Naive thymus-derived CD8-positive, alpha-beta T cell (primary cell): ENCODE measurements around the gene MYRF. TPM values are rescaled to one million over a fixed set of nuclear protein-coding genes. Genes with fewer than 3 reads are reported as not detected.

ENCODE experiments used
- ATAC-seq, 2 donors: fragments of 150-1000 bp; cut with Tn5 transposase in 1 of 2; sonication (Bioruptor Pico), chemical (Tn5 transposase) in 1 of 2; 1 replicate in 1 of 2; 2 replicates in 1 of 2; pipeline ENCODE4 v1.10.0; 2021; ENCODE audit warnings: mild to moderate bottlenecking in 2 of 2, moderate library complexity in 2 of 2
- POLR2A ChIA-PET: fragments of 350-600 bp; sonication (Branson Sonifier 250); formaldehyde crosslinking; loops from one replicate; lab custom pipeline; 2021; ENCODE audit warnings: antibody characterized with exemption; lab: Charles Lee
- DNase-seq, 10 donors: peaks; one replicate each; pipeline versions ENCODE4 v3.0.0 to v3.0.0-alpha.2; 2020 to 2022
- H3K27ac Mint-ChIP-seq, 10 donors: one replicate each; pipeline ENCODE4 v1.8.0; 2020 to 2022; ENCODE audit warnings: mild to moderate bottlenecking in 10 of 10, mixed read lengths in 10 of 10, moderate library complexity in 4 of 10, inconsistent platforms in 1 of 10
- H3K27me3 Mint-ChIP-seq, 5 donors: one replicate each; pipeline ENCODE4 v1.8.0; 2021 to 2022; ENCODE audit warnings: mixed read lengths in 5 of 5
- H3K36me3 Mint-ChIP-seq, 3 donors: one replicate each; pipeline ENCODE4 v1.8.0; 2020 to 2022; ENCODE audit warnings: mixed read lengths in 3 of 3, mild to moderate bottlenecking in 2 of 3, inconsistent platforms in 1 of 3
- H3K4me1 Mint-ChIP-seq, 4 donors: one replicate each; pipeline ENCODE4 v1.8.0; 2021 to 2022; ENCODE audit warnings: mixed read lengths in 4 of 4
- H3K4me3 Mint-ChIP-seq, 10 donors: one replicate each; pipeline ENCODE4 v1.8.0; 2020 to 2022; ENCODE audit warnings: mild to moderate bottlenecking in 10 of 10, mixed read lengths in 10 of 10, moderate library complexity in 6 of 10, inconsistent platforms in 1 of 10
- H3K9me3 Mint-ChIP-seq, 9 donors: one replicate each; pipeline ENCODE4 v1.8.0; 2020 to 2022; ENCODE audit warnings: mixed read lengths in 9 of 9, mild to moderate bottlenecking in 3 of 9, inconsistent platforms in 1 of 9, moderate library complexity in 1 of 9
- polyA plus RNA-seq, 3 donors: library from polyadenylated mRNA; unstranded; fragments of 300-500 nt; fragmentation: Illumina TruSeq; gene quantifications; one replicate each; pipeline ENCODE4 v1.2.3, GENCODE V29; 2021
- total RNA-seq, 8 experiments: library from RNA in 2 of 8; stranded (reverse) in 2 of 8; gene quantifications; one replicate each; pipeline ENCODE4 v1.2.3 and lab custom pipeline; 2021 to 2026

Gene MYRF
- total and polyA plus RNA-seq, 5 experiments from 2014 or later, result 0.26 to 0.68 (median 0.49) TPM; not detected in 1

DNA sequence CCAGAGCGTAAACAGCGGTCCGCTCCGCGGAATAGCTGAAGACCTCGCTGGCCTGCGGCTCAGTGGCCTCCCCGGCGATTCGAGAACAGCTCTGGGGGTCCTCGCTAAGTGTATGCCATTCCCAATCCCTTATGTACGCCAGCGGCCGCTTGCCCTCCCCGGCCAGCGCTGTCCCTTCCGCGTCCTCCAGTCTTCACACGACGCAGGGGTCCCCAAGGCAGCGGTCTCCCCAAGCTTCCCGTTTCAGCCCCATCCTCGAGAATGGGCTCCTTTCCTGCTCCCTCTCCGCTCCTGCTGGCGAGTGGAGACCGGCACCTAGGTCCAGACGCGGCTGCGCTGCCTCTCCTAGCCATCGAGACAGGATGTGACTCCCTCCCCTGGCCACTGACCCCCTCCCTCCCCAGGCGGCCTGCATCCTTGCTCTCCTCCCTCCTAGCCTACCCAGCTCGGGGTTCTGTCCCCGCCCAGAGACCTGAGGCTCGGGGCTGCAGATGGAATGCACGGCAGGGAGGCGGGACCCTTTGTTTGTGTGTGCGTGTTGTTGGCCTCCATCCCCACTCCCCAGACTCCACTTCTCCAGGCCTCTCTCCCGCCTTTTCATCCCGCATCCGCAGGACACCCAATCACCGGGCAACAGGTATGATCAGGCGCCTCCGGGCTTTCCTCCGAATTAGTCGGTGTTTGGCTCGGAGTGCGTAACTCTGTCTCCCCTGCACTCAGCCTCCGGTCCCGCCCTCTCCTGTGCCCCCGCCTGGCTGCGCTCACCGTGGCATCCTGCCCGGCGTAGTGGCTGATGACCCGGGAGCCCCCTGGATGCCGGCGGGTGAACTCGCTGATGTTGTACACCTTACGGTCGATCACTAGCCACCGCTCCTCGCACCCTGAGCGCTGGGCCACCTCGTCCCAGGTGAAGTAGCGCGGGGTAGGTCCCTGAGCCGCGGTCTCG is 63.6 kb downstream of the MYRF start:
- Mint-ChIP-seq H3K9me3 (no peaks in the 10 kb centered on the region), H3K4me3 (peak overlapping the region; percentile 80 to 97 (median 92)), H3K27ac (peak overlapping the region in 9 of 10 donors; percentile 40 to 93 (median 85)), H3K36me3 (peaks cover 0 to 4% (median 0%) of the 10 kb centered on the region in 3 donors), H3K4me1 (peaks cover 12 to 22% (median 16%) of the 10 kb centered on the region in 4 donors), H3K27me3 (peaks cover 4 to 37% (median 16%) of the 10 kb centered on the region in 5 donors)
- DNase-seq, result peak in 9 of 10 donors; percentile 46 to 76 (median 56)
- POLR2A ChIA-PET, result interaction anchor here (0.5 to 1.6 kb wide), 5 partner anchors 19 to 151 kb away, joined by 3 to 4 read pairs (median 4); partner anchors contain the start of genes FEN1, FTH1 and TMEM258
- ATAC-seq, result peak; percentile 80 to 85

DNA sequence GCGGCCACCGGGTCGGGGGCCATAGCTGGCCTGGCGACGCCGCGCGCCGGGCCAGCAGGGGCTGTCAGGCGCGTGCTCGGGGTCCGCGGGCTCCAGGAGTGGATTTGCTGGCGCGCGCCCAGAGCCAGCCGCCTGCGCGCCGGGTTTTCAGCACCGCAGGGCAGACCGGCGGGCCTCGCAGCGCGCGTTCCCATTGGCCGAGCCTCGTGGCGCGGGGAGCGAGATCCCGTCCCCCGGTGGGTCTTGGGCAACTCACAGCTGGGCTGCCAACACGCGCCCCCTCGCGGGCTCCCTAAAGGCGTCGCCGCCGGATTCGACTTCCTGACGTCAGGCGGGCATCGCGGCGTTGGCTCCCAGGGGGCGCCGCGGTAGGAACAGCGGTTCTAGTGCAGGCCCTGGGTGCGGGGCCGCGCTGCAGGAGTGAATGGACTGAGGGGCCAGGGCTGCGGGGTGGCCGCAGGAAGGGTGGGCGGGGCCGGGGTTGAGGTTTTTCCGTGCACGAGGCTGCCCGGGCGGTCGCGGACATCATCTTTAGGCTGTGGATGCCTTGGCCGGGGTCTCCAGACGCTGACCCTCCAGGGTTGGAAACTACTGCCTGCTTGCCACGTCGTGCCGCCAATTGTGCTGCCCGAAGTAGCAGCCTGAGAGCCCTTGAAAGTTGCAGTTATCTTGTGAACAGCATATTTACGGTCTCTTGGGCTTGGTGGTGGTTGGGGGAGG is 64.5 kb downstream of the MYRF start, which contains the start of gene FADS1:
TSS of gene FADS1 (minus strand) at position 268 of the 720 bp plus-strand sequence. CDS start at position 194, 74 bp downstream.
- DNase-seq (peak; percentile 54 to 79 (median 60)), ATAC-seq (peak; percentile 65 to 69)
- Mint-ChIP-seq H3K27ac (peak within 1 kb of the TSS in 9 of 10 donors; percentile 40 to 93 (median 85)), H3K4me1 (peaks cover 12 to 22% (median 16%) of the 10 kb centered on the region in 4 donors), H3K27me3 (peaks cover 4 to 37% (median 16%) of the 10 kb centered on the region in 5 donors), H3K36me3 (no peaks in the 10 kb centered on the region), H3K9me3 (no peaks in the 10 kb centered on the region), H3K4me3 (peak within 1 kb of the TSS; percentile 80 to 97 (median 92))
- POLR2A ChIA-PET, result interaction anchor here (1.0 to 1.1 kb wide), 2 partner anchors 20 to 150 kb away, joined by 3 to 4 read pairs; partner anchors contain the start of gene FTH1

DNA sequence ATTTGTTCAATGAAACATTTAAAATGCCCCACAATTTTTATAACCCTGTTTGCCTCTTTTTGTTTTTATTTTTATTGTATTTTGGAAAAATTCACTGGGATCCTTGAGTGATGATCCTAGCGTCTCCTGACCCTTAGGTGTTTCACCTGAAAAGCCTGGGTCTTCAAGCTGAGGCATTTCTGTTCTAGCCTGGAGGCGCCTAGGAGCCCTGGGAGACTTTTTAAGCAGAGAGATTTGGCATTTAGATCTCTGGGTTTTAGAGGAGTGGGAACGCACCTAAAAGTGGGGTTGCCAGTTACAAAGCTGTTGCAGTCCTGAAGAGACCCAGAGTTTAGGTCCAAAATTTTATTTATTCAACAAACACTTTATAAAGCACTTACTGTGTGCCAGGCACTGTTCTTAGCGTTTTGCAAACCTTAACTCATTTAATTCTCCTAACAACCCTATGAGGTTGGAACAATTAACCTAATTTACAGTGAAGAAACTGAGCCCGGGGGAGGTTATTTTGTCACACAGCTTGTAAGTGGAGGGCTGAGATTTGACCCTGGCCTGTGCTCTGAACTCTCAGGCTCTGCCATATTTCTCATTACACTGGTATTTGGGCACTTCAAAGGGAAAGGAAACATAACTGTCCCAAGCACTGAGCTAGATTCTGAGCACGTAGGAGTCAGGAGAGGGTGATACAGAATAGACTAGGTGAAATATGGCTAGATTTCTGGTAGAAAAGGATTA is 65.2 kb downstream of the MYRF start:
- Mint-ChIP-seq H3K4me1 (peaks cover 12 to 22% (median 16%) of the 10 kb centered on the region in 4 donors), H3K27ac (peak overlapping the region in 1 of 10 donors; percentile 63), H3K9me3 (no peaks in the 10 kb centered on the region), H3K36me3 (no peaks in the 10 kb centered on the region), H3K27me3 (peaks cover 4 to 32% (median 16%) of the 10 kb centered on the region in 5 donors), H3K4me3 (peak overlapping the region; percentile 63 to 97 (median 80))
- DNase-seq (no peak), ATAC-seq (no peak)
- POLR2A ChIA-PET, result interaction anchor here (0.8 to 1.0 kb wide), 2 partner anchors 43 to 150 kb away, joined by 4 read pairs; partner anchors contain the start of gene FTH1

DNA sequence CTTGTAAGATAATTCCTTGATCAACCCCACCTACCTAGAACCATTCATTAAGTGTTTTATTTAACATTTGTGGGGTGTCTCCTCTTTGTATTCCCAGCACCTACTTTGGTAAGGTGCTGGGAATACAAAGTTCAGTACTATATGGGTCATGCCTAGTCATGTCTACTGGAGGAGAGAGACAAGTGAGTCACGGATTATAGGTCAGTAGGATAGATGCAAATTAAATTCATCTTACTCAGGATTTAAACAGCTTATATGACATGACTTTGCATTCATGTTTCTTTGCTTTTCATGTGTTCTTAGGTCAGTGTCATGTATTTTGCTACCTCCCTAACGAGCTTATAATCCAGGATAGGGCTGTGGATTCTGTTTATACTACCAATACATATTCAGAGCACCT is 67.7 kb downstream of the MYRF start:
- POLR2A ChIA-PET, result no interaction called here
- Mint-ChIP-seq H3K9me3 (no peaks in the 10 kb centered on the region), H3K27ac (no peak overlapping the region), H3K4me1 (peaks cover 9 to 15% (median 11%) of the 10 kb centered on the region in 4 donors), H3K4me3 (no peak overlapping the region), H3K36me3 (no peaks in the 10 kb centered on the region), H3K27me3 (peaks cover 0 to 14% (median 8%) of the 10 kb centered on the region in 5 donors)
- DNase-seq (no peak), ATAC-seq (no peak)

DNA sequence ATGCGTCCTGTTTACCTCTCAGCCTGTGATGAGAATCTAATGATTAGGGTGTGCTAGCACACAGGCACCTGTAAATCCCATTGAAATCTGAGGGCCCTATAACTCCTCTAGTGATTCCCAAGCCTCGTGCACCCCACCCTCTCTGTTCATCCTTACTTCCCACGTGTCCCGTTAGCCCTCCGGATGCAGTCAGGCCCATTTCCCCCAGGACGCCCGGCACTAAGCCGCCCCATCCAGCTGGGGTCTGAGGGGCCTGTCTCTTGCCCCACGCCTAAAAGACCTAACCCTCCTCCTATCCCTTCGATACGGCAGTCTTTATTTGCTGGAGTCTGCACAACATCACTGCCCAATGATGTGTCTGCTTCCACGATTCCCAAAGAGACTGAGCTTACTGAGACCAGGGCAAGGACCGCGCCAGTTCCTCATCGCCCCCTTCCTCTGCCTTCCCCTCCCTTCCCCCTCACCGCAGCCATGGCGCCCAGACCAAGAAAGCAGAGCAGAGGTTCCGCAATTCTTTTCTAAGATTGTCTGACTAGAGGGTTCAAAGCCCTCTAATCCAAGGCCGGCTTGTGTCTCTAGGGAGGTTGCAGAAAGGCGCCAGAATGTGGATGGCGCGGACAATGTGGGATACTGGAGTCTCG is 74.6 kb downstream of the MYRF start:
- POLR2A ChIA-PET, result no interaction called here
- Mint-ChIP-seq H3K27ac (peak overlapping the region in 3 of 10 donors; percentile 48 to 88 (median 70)), H3K4me1 (peaks cover 11 to 46% (median 22%) of the 10 kb centered on the region in 4 donors)

DNA sequence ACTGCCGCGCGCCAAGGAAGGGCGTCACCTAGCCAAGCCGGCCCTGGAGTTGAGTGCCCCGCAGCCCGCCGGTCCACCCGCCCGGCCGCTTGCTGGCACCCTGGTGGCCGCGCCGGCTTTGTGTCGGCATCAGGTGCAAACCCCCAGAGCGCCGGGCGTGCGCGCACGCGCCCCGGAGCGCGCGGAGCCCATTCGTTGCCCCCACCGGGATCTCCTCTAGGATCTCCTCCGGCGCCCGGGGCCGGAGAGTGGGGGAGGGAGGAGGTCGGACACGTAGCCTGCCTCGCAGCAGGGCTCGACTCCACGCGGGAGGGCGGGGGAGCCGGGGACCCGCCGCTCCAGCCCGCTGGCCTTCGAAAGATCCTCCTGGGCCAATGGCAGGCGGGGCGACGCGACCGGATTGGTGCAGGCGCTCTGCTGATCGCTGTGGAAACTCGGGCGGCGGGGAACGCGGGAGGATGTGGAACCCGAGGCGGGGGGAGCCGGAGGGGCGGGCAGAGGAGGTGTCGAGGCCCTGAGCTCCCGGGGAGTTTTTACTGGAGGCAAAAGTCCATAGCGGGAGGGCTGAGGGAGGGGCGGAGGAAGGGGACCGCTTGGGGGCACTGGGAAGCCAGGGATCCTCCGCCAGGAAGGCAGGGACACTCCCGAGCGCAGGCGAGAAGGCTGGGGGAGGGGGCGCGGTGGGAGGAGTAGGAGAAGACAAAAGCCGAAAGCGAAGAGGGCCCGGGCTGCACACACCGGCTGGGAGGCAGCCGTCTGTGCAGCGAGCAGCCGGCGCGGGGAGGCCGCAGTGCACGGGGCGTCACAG is 75.3 kb downstream of the MYRF start, which contains the start of gene FADS2:
TSS of gene FADS2 (plus strand) at position 730 of the 808 bp plus-strand sequence. CDS start 91 bp downstream, outside the sequence.
- peaks cover 12 to 50% (median 22%) of the 10 kb centered on the region in 4 donors for H3K4me1 Mint-ChIP-seq
- ATAC-seq (peak; percentile 79 to 84), DNase-seq (peak; percentile 41 to 83 (median 61))
- peaks cover 0 to 2% (median 0%) of the 10 kb centered on the region in 3 donors for H3K36me3 Mint-ChIP-seq
- peaks cover 0 to 2% (median 0%) of the 10 kb centered on the region in 9 donors for H3K9me3 Mint-ChIP-seq
- H3K27me3 Mint-ChIP-seq, result peaks cover 11 to 54% (median 19%) of the 10 kb centered on the region in 5 donors
- peak within 1 kb of the TSS; percentile 77 to 92 (median 87) for H3K4me3 Mint-ChIP-seq
- H3K27ac Mint-ChIP-seq, result peak within 1 kb of the TSS in 5 of 10 donors; percentile 41 to 91 (median 80)
- POLR2A ChIA-PET, result no interaction called here

More for the DNA sequence above, 74.6 kb downstream of the MYRF start:
- Mint-ChIP-seq H3K4me3 (peak overlapping the region; percentile 66 to 88 (median 82)), H3K36me3 (peaks cover 0 to 2% (median 0%) of the 10 kb centered on the region in 3 donors), H3K9me3 (no peaks in the 10 kb centered on the region), H3K27me3 (peaks cover 11 to 50% (median 17%) of the 10 kb centered on the region in 5 donors)
- DNase-seq, result no peak
- peak; percentile 3 to 5 for ATAC-seq

DNA sequence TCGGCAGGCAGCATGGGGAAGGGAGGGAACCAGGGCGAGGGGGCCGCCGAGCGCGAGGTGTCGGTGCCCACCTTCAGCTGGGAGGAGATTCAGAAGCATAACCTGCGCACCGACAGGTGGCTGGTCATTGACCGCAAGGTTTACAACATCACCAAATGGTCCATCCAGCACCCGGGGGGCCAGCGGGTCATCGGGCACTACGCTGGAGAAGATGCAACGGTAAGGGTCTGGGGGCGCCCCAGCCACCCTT is 75.9 kb downstream of the MYRF start:
- H3K27me3 Mint-ChIP-seq, result peaks cover 11 to 54% (median 19%) of the 10 kb centered on the region in 5 donors
- peak overlapping the region; percentile 77 to 92 (median 87) for H3K4me3 Mint-ChIP-seq
- H3K4me1 Mint-ChIP-seq, result peaks cover 13 to 55% (median 24%) of the 10 kb centered on the region in 4 donors
- no peak for DNase-seq
- POLR2A ChIA-PET, result no interaction called here
- peak overlapping the region in 3 of 10 donors; percentile 41 to 91 (median 80) for H3K27ac Mint-ChIP-seq
- peaks cover 0 to 2% (median 0%) of the 10 kb centered on the region in 9 donors for H3K9me3 Mint-ChIP-seq
- ATAC-seq, result no peak
- H3K36me3 Mint-ChIP-seq, result peaks cover 0 to 2% (median 0%) of the 10 kb centered on the region in 3 donors

DNA sequence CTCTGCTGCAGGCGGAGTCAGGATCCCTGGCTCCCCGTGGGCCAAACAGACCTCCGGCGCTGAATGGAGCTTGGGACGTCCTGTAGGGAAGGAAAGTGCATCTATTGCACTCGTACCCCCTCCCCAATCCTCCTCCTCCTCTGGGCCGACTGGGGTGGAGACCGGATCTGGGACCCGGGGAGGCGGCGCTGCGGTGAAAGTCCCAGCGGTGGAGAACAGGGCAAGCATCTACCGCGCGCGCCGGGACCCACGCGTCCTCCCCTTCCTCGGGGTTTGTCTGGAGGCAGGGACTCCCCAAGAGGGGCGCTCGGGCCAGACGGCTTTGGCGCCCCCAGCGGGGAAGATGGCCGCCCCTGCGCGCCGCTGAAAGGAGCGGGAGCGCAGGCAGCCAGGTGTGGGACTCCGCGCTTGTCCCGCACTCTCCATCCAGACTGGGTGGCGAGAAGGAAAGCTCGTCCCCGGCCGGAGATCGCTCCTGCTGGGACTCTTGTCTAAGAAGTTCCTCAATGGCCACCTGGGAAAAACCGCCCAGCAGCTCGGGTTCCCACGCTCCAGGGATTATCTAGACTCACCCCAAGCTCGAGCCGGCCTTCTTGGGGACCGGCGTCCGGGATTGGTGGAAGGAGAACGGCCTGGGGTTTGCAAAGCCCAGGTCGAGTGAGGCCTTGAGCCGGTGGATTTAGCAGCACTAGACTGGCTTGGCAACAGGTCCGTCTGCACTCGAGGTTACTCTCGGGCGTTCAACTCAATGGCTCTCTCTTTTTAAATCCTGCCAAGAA is 76.4 kb downstream of the MYRF start:
- Mint-ChIP-seq H3K4me1 (peaks cover 18 to 60% (median 29%) of the 10 kb centered on the region in 4 donors), H3K4me3 (peak overlapping the region; percentile 77 to 92 (median 87)), H3K36me3 (peaks cover 0 to 2% (median 0%) of the 10 kb centered on the region in 3 donors), H3K27me3 (peaks cover 11 to 59% (median 19%) of the 10 kb centered on the region in 5 donors), H3K27ac (peak overlapping the region in 3 of 10 donors; percentile 44 to 91 (median 80)), H3K9me3 (peaks cover 0 to 2% (median 0%) of the 10 kb centered on the region in 9 donors)
- ATAC-seq (peak; percentile 56 to 67), DNase-seq (peak in 5 of 10 donors; percentile 23 to 40 (median 30))
- POLR2A ChIA-PET, result no interaction called here

DNA sequence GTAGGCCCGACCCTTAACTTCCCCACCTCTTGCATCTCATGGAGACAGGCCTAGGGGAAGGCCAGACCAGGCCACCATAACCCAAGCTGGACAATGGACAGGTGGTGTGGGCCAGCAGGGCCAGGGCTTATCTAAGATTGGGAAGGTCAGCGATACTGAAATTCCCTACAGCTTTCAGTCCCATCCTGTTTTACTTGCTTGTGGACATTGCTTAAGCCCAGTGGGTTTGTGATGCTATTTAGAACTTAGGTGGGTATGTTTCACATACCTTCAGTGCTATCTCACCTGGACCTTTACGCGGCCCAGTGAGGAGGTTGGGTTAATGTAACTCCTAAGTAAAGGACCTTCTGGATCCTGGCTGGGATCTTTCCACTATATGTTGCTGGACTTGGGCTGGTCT is 77.4 kb downstream of the MYRF start:
- Mint-ChIP-seq H3K4me1 (peaks cover 20 to 70% (median 39%) of the 10 kb centered on the region in 4 donors), H3K27ac (no peak overlapping the region)

More for the DNA sequence above, 77.4 kb downstream of the MYRF start:
- peak overlapping the region; percentile 37 to 92 (median 87) for H3K4me3 Mint-ChIP-seq
- DNase-seq (no peak), ATAC-seq (no peak)
- POLR2A ChIA-PET, result no interaction called here
- H3K36me3 Mint-ChIP-seq, result peaks cover 0 to 3% (median 0%) of the 10 kb centered on the region in 3 donors
- peaks cover 0 to 2% (median 0%) of the 10 kb centered on the region in 9 donors for H3K9me3 Mint-ChIP-seq
- H3K27me3 Mint-ChIP-seq, result peaks cover 11 to 59% (median 19%) of the 10 kb centered on the region in 5 donors
